H1 (cell line): ENCODE measurements around the gene PRRT2. TPM values are rescaled to one million over a fixed set of nuclear protein-coding genes. Genes with fewer than 3 reads are reported as not detected.

Experiments used
- BRCA1 ChIP-seq: IDR thresholded peaks from 2 replicates; pipeline ENCODE4 v1.6.1; 2012; ENCODE audit warnings: low read depth, low read length, improper control_type of control experiment
- CHD1 ChIP-seq: IDR thresholded peaks from 2 replicates; pipeline ENCODE4 v1.6.1; 2012; ENCODE audit warnings: low read depth, low read length, improper control_type of control experiment
- EGR1 ChIP-seq: IDR thresholded peaks from 2 replicates; pipeline ENCODE4 v1.6.1; 2011; ENCODE audit warnings: low read depth, low read length, borderline replicate concordance
- POU5F1 ChIP-seq: IDR thresholded peaks from 2 replicates; pipeline ENCODE4 v1.6.1; 2011; ENCODE audit warnings: low read depth, mild to moderate bottlenecking, low read length, moderate library complexity
- SP1 ChIP-seq: IDR thresholded peaks from 2 replicates; pipeline ENCODE4 v1.6.1; 2011; ENCODE audit warnings: low read depth, low read length
- SRF ChIP-seq: IDR thresholded peaks from 2 replicates; pipeline ENCODE4 v1.6.1; 2011; ENCODE audit warnings: mild to moderate bottlenecking, low read depth, low read length, moderate library complexity
- polyA plus RNA-seq, 7 experiments: library from polyadenylated mRNA; depleted of rRNA in 3 of 7; stranded (reverse) in 5 of 7; unstranded in 2 of 7; fragments of >200 nt in 5 of 7; fragments of 200-250 nt in 2 of 7; gene quantifications; 1 replicate in 5 of 7; 2 replicates in 1 of 7; 4 replicates in 1 of 7; pipeline versions ENCODE4 v1.2.1 to v1.2.3, GENCODE V29; 2011 to 2013; ENCODE audit warnings: missing spikeins in 2 of 7, mixed read lengths in 2 of 7
- total RNA-seq: library from RNA; stranded (reverse); fragmentation: NEBNext Ultra II Directional; extraction: Animal tissue kit (Norgen Biotek cat#: 25700); gene quantifications from 2 replicates; pipeline ENCODE4 v1.2.1, GENCODE V29; 2021
- TF ChIP-seq, protein P1 (sequence below): IDR thresholded peaks from 2 replicates; pipeline ENCODE4 v1.6.1; 2012; ENCODE audit warnings: inconsistent platforms
- TF ChIP-seq, protein P2 (sequence below), 3 experiments: IDR thresholded peaks; 1 replicate in 2 of 3; 2 replicates in 1 of 3; pipeline versions ENCODE4 v1.5.1 to v1.6.1; 2011; ENCODE audit warnings: low read length in 3 of 3, mild to moderate bottlenecking in 3 of 3, inconsistent platforms in 2 of 3, low read depth in 1 of 3, moderate library complexity in 1 of 3; ENCODE audit not compliant: insufficient read depth in 1 of 3; ENCODE audit errors: control extremely low read depth in 1 of 3

Gene PRRT2
- total and polyA plus RNA-seq, 2 of the 8 experiments (the other 6 are each of a cell fraction or from before 2014, with no cell fraction given), result 12.8 to 32.6 TPM

DNA sequence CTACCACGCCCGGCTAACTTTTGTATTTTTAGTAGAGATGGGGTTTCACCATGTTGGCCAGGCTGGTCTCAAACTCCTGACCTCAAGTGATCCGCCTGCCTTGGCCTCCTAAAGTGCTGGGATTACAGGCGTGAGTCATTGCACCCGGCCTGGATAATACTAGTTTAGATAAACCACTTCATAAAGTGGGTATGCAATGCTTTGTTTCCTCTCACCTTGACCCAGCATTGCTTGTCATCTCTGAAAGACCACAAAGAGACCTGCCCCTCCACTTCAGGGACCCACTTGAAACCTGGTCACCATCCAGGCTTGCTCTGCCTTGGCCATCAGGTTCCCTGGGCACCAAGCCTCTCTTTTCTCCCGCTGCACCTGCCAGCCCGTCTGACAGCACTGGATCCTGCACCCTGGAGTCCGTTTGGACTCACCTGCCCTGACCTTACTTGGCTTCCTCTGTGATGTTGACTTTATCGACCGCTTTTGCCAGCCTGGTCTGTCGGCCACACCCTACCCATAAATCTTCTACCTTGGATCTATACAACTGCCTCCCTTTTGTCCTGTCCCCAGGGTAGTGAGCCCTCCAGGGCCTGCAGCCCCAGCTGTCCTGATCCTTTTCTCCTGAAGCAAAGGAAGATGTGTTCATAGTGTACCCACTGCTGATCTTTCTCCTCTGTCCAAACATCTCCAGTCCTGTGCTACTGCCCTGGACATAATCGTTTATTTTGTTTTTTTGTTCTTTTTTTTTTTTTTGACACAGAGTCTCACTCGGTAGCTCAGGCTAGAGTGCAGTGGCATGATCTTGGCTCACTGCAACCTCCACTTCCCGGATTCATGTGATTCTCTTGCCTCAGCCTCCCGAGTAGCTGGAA lies 46.6 kb upstream of the PRRT2 start (continued):
- TF ChIP-seq POU5F1 (no peak), SP1 (no peak), SRF (no peak), BRCA1 (no peak), CHD1 (no peak), EGR1 (no peak)
- TF ChIP-seq, protein P1, sequence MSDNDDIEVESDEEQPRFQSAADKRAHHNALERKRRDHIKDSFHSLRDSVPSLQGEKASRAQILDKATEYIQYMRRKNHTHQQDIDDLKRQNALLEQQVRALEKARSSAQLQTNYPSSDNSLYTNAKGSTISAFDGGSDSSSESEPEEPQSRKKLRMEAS, result no peak
- TF ChIP-seq, protein P2, sequence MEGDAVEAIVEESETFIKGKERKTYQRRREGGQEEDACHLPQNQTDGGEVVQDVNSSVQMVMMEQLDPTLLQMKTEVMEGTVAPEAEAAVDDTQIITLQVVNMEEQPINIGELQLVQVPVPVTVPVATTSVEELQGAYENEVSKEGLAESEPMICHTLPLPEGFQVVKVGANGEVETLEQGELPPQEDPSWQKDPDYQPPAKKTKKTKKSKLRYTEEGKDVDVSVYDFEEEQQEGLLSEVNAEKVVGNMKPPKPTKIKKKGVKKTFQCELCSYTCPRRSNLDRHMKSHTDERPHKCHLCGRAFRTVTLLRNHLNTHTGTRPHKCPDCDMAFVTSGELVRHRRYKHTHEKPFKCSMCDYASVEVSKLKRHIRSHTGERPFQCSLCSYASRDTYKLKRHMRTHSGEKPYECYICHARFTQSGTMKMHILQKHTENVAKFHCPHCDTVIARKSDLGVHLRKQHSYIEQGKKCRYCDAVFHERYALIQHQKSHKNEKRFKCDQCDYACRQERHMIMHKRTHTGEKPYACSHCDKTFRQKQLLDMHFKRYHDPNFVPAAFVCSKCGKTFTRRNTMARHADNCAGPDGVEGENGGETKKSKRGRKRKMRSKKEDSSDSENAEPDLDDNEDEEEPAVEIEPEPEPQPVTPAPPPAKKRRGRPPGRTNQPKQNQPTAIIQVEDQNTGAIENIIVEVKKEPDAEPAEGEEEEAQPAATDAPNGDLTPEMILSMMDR (IDR thresholded peaks at IDR 0.05; ENCODE audit: control extremely low read depth in 1 of 3, insufficient read depth in 1 of 3, low read depth in 1 of 3, low read length in 3 of 3), result no peak
- TF ChIP-seq, all 59 proteins: peak for 0
